T-helper 1 cell (primary cell): ENCODE results near the gene WDFY3.

Source experiments
- DNase-seq, 5 donors: peaks; one replicate each; pipeline ENCODE4 v3.0.0-alpha.2; 2012 to 2020

Gene WDFY3

GRCh38 chr4:84782517-84782916, 184.0 kb downstream of the WDFY3 start:
- DNase-seq, result no peak

GRCh38 chr4:84780719-84781118, 185.8 kb downstream of the WDFY3 start:
- DNase-seq, result no peak

- no peak for DNase-seq
Observed at GRCh38 chr4:84778041-84778440, 188.4 kb downstream of the WDFY3 start.

DNA sequence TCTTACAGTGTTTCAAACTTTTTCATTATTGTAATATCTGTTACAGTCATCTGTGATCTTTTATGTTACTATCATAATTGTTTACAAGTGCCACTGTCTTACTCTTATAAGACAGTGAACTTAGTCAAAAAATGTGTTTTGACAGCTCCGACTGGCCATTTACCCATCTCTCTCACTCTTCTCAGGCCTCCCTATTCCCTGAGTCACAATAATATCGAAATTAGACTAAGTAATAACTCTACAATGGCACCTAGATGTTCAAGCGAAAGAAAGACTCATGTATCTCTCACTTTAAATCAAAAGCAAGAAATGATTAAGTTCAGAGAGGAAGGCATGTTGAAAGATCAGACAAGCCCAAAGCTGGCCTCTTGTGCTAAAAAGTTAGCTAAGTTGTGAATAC, 199.3 kb downstream of the WDFY3 start:
- DNase-seq, result peak in 1 of 5 donors; percentile 15

- no peak for DNase-seq
Observed at GRCh38 chr4:84753321-84753972, 213.0 kb downstream of the WDFY3 start.

GRCh38 chr4:84751707-84752106, 214.8 kb downstream of the WDFY3 start:
- DNase-seq, result no peak

- DNase-seq, result no peak
Observed at GRCh38 chr4:84750960-84751283, 215.6 kb downstream of the WDFY3 start.

DNA sequence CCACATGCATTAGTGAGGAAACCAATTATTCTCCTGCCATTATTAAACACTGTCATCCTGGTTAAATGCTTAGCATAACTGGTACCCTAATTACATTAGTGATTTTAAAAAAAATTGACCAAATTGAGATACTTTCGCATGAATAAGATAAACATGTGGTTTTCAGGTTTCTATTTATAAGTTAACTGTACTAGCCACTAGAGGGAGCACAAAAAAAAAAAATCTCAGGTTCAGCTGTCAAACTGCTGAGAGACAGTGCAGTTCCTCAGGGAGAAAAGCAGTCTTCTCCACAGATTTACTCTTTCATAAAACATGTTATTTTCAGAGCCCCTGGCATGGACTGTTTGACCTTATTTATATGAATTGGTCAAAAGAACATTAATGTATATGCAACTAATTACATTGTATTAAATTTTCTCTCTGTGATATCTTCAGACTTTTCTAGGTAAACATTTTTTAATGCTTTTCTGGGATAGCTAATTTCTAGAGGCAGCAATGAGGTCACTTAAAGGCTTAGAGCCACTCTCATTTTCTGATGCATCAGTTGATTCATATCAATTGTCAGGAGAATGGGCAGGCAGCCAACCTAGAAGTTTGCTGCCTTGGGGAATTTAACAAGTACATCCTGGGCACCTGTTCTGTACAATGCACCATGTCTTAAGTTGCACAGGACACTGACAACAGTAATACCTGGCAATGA, 216.1 kb downstream of the WDFY3 start:
- peak in 1 of 5 donors; percentile 8 for DNase-seq

DNA sequence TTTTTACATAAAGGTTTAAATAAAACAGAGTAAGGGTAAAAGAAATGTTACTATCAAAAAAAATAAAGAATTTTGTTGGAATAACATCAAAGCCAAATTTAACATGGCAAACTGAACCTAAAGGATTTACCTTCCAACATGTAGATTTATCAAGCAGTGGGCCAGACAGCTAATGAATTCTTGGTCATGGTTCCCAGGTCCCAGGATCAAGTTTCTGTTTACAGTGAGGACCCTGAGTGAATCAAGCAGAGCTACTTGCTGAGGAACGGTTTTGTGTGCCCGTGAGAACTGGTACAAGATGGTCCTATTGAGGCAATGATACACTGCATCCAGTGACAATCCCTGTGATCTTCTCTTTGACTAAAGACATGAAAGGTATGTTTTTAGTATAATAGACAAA, 226.4 kb downstream of the WDFY3 start:
- DNase-seq, result no peak

DNA sequence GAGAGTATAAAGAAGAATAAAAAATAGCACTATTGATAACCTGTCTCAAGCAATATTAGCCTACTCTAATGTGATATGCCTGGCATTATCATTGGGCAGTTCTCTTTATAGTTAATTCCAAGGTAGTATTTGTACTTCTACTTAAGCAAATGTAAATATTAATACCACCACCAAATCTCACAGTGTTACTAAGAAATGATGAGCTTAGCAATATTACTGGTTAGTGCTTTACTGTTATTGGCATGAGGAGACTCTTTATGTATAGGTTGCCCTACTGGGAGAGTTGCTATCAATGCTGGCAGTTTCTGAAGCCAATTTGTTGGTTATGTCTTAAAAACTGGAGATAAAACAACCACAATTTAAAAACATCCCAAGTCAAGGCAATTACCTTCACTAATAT, 227.9 kb downstream of the WDFY3 start:
- no peak for DNase-seq

GRCh38 chr4:84737656-84738055, 228.8 kb downstream of the WDFY3 start:
- DNase-seq, result no peak

DNA sequence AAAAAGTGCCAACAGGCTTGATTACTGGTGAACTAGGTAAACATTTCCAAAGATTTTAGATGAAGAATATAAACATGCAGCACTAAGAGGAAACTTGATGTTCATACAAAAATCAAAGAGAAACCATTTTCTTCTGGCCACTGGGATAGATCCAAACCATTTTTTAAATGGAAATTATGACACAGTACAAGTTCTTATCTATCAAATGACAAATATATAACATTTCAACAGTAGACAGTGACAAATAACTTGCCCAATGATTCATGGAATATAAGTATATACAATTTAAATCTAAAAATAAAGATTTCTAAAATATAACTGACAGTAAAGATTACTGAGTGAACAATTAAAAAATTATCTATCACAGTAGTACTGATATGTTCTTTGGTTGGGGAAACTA, 232.5 kb downstream of the WDFY3 start:
- no peak for DNase-seq

- no peak for DNase-seq
Observed at GRCh38 chr4:84733343-84734033, 233.0 kb downstream of the WDFY3 start.

GRCh38 chr4:84730375-84730774, 236.1 kb downstream of the WDFY3 start:
- no peak for DNase-seq

- no peak for DNase-seq
Observed at GRCh38 chr4:84727491-84727890, 239.0 kb downstream of the WDFY3 start.

DNA sequence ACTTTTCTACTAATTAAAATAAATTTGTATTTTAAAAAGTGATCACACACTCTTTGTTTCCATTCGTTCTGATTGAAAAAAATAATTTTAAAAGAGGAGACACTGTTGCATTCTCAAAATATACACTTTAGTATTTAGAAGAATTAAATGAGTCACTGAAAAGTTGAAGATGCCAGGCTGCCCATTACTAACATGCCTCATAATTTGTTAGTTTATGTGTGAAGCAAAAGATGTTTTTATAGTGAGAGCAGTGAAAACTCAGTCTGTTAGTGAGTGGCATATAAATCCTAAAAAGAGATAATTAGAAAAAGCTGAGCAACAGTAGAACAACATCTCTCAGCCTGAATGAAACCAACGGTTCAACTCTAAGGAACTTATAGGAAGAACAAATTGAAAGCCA, 240.1 kb downstream of the WDFY3 start:
- no peak for DNase-seq

DNA sequence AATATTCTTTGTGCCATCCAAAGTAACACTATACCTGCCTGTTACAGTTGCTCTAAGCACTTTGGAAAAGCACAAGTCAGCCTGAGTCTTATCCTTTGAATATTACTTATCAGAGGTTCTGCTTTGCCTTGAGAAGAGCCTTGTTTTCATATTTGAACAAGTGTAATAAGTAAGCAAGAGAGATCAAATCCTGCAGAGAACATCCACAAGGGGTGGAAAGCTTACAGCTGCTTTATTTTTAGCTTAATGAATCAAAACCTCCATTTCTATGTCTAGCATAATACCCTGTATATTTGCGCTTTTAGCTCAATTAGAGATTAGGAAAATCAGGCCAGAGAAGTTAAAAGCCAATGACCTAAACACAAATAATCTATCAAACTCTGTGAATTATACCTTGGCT, 243.8 kb downstream of the WDFY3 start:
- no peak for DNase-seq

DNA sequence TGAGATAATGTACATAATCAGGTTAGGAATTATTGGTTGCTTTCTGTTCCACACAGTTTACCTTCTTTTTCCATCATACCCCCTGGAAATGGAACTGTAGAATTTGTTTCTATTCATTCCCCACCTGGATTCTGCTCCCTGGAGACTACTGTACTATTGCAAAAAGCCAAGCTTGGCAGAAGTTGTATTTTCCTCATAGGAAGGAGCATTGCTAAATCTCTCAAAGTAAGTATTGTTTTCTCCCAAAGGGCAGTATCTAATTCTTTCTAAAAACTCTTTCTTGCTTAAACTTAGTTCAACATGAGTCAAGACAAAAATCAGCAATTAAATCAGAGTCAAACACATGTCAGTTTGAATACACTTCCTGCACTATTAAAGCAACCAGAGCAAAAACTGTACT, 247.4 kb downstream of the WDFY3 start:
- no peak for DNase-seq

DNA sequence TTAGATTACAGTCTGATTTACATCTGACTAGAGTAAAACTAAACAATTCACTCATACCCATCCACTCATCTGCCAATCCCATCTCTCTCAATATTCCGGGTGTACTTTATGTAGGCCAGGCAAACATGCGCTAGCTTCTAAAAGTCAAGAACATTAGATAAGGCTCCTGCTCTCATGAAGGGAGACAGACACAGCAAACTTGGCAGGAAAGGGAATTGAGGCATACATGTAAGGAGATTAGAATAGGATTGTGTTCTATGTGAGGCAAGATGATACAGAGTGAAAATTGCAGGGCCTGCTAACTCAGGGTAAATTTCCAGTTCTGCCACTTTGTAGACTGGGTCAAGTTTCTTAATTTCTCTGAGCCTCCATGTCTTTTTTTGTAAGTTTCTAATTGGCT, 247.8 kb downstream of the WDFY3 start:
- no peak for DNase-seq

GRCh38 chr4:84710548-84710947, 255.9 kb downstream of the WDFY3 start:
- DNase-seq, result no peak

DNA sequence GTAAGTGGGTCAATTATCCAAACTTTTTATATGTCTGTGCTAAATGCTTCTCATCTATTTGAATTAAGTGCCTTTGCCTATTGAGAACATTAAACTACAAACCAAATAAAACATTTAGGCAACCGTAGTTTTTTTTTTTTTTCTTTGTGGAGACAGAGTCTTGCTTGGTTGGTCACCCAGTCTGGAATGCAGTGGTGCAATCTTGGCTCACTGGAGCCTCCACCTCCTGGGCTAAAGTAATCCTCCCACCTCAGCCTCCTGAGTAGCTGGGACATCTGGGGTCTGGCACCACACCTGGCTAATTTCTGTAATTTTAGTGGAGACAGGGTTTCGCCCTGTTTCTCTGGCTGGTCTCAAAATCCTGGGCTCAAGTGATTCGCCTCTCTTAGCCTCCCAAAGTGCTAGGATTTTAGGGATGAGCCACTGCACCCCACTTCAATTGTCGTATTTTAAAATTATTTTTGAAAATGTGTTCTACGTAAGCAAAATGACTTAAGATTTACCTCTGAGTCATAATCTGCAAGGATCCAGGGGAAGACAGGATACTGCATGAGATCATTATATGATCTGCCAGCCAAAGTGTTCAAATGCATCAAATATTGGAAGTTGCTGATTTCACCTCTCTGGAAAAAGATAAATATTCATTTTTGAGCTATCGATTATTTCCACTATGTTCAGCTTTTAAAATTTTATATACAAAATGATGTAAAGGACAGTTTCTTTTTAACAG, 257.9 kb downstream of the WDFY3 start:
- no peak for DNase-seq

GRCh38 chr4:84706286-84706685, 260.2 kb downstream of the WDFY3 start:
- no peak for DNase-seq

DNA sequence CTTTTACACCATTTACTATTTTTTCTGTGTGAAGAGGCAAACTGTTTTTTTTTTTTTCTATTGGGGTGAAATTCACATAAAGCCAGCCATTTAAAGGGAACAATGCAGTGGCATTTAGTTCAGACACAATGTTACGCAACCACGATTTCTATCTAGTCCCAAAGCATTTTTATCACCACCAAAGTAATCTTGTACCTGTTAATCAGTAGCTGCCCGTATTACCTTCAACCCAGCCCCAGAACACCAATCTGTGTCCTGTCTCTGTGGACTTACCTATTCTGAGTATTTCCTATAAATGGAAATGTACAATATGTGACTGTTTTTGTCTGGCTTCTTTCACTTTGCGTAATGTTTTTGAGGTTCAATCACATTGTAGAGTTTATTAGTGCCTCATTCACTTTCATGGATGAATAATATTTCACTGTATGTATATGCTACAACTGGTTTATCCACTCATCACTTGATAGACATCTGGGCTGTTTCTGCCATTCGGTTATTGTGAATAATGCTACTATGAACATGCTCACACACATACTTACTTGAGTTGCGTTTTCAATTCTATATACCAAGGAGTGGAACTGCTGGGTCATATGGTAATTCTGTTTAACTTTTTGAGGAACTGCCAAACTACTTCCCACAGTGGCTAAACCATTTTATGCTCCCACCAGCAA, 267.4 kb downstream of the WDFY3 start:
- DNase-seq, result no peak
